GM04503 (cell line): ENCODE results near the gene JAG2.

Source experiments
- DNase-seq: peaks from one replicate; pipeline ENCODE4 v3.0.0-alpha.2; 2012; ENCODE audit warnings: low read depth

Gene JAG2

DNA sequence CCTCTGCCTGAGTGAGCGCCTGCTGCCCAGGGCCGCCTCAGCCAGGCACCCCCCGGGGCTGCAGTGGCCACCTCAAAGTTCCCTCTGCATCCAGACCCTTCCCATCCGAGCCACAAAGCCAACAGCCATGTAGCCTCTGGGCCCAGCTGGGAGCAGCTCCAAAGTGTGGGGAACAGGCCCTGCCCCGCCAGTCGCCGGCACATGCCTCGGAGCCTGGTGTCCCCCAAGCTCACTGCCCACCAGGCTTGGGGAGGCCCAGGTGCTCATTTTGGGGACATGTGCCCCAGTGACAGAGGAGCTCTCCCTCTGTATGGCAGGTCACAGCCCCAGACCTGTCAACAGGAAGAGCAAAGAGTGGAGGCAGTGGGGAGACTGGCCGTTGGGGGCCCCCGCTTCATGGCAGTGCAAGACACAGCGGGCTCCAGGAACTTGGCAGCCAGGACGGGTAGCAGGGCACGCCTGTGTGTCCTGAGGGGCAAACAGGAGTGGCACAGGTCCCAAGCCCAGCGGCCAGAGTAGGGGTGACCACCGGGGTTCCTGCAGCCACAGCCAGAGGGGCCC lies 29.9 kb downstream of the JAG2 start:
- DNase-seq, result no peak

- DNase-seq, result no peak
Measured at GRCh38 chr14:105138021-105138541, 30.5 kb downstream of the JAG2 start.

GRCh38 chr14:105137481-105138020 lies 31.0 kb downstream of the JAG2 start:
- DNase-seq, result no peak

- DNase-seq, result no peak
Measured at GRCh38 chr14:105136401-105137322, 31.9 kb downstream of the JAG2 start.

- no peak for DNase-seq
Measured at GRCh38 chr14:105135700-105136395, 32.7 kb downstream of the JAG2 start.

- DNase-seq, result no peak
Measured at GRCh38 chr14:105132921-105133654, 35.5 kb downstream of the JAG2 start.

DNA sequence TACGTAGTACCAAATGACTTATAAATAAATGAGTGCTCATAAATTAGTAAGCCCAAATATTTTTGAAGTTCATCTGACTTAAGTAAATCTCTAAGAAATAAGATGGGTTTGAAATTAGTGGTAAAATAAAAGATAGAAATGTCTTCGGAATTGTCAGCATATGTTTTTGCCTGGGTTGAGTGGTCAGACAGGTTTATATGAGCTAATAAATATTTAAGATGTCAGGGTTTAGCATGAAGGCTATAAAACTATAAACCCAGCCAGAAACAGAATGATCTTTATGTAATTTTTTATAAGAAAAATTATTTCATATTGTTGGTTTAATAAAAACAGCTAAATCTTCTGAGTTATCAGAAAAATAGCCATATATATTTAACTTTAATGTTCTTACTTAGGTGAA lies 37.3 kb downstream of the JAG2 start:
- no peak for DNase-seq

DNA sequence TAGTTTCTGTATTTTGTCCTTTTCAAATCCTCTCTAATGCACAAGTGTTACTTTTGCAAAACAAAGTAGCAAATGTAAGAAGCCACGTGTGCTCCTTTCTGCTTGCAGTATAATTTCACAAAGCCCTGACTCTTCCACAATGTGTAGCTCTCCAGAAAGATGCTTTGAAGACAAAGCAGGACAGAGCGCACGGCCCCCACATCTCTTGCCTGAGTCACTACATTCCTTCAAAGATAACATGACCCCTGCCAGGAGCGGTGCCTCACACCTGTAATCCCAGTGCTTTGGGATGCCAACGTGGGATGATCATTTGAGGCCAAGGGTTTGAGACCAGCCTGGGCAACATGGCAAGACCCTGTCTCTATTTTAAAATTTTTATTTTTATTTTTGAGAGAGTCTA lies 40.5 kb downstream of the JAG2 start:
- no peak for DNase-seq

GRCh38 chr14:105126981-105127329 lies 41.6 kb downstream of the JAG2 start:
- no peak for DNase-seq

DNA sequence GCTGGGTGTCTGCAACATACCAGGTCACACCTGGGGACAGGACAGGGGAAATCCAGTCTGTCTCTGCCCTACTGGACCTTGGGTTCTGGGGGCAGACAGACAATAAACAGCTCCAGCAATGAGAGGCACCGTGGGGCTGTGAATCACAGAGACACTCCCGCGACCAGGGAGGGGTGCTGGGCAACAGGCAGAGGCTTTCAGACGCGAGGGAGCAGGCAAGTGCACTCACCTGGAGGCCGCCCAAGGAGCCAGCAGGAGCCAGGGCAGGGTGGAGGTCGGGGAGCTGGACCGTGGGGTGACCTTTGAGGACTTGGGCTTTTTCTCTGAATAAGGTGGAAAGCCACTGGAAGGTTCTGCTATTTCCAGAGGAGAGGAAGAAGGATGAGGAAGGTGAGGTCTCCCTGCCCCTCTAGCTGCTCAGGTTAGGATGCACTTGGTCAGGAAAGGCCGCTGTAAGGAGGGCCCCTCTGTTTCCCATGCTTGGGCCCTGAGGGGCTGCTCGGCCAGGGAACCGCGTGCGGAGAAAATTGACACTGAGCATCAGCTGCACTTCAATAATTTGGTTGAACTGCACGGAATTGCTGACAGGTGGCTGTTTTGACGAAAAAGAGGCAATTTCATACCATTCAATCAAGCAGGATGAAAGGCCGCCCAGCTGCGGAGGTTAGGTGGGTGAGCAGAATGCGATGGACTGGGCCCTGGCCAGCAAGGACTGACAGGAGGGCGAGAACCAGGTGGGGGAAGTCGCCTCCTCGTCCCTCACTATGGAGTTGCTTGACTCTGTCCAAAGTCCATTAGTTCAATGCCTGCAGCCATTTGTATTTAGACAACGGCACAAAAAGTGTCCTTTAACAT lies 42.2 kb downstream of the JAG2 start:
- no peak for DNase-seq

DNA sequence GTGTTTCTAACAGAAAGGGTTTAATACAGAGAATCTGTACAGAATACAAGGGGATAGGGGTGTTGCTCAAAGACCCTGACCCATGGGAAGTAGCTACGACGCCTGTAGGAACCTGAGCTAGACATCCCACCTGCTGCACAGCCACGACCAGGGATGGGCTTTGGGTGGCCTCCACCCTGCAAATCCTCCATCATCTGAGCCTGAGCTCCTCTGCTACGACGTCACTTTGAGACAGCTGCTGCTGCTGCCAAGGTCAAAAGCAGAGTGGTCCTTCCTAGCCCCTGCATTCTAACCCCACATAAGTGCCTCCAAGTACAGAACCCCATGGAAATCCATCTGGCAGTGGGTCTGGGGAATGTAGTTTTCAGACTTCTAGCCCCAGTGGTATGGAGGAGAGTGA lies 43.8 kb downstream of the JAG2 start:
- no peak for DNase-seq

DNA sequence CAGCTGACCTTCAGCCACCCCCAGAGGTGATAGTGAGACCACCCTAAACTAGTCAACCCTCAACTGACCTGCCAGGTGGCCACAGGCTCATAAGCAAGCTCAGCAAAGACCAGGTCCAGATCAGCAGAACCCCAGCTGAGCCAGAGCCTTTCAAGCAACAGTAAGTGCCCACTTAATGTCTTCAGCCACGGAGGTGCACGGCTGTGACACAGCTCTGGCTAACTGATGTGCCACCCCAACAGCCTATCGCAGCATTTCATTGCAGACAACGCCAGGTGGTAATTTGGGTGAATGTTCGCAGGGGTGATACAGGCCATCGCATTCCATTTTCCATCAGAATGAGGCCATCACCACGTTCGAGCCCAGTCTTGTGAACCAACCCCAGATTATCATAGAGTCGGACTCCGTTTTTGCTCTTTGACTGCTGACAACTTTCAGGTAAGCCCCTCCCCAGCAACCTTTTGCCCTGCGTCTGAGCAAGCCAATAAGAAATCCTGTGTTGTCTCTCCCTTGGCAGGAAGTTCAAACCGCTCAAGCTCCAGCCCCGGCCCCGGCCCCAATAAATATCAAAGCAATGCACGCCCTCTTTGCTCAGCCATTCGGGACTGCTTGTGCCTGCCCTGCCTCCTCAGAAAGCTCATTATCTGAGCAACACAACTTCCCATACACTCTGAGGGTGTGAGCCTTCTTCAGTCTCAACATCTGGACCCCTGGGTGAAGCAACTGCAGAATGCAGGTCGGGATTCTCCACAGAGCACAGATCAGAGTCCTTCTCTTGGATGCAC lies 44.4 kb downstream of the JAG2 start:
- no peak for DNase-seq

- DNase-seq, result no peak
Measured at GRCh38 chr14:105123064-105123665, 45.4 kb downstream of the JAG2 start.

GRCh38 chr14:105120056-105120455 lies 48.5 kb downstream of the JAG2 start:
- DNase-seq, result no peak

DNA sequence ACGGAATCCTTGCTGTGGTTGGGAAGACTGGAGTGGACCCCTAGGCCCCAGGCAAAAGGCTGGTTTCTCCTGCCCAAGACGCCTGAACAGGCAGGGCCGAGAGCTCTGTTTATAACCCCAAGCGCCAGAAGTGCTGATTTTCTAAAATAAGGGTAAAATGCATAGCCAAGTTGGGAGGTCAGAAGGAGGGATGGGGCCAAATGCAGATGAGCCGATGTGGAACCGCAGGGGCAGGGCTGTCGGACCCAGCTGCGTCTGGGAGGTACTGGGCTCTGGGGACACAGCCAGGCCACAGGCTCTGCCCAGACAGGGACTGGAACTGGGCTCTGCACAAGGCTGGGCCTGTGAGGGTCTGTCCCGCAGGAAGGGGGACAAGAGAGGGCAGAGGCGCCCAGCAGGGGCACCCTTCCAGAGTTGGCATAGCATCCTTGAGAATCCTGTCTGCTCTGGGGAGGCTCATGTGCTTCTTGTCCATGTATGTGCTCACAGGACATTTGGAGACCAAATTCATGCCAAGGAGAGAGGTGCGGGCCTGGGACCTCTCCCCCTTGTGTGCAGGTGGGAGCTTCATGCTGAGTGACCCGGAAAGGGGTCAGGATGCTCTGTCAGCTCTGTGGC lies 49.1 kb downstream of the JAG2 start:
- no peak for DNase-seq

DNA sequence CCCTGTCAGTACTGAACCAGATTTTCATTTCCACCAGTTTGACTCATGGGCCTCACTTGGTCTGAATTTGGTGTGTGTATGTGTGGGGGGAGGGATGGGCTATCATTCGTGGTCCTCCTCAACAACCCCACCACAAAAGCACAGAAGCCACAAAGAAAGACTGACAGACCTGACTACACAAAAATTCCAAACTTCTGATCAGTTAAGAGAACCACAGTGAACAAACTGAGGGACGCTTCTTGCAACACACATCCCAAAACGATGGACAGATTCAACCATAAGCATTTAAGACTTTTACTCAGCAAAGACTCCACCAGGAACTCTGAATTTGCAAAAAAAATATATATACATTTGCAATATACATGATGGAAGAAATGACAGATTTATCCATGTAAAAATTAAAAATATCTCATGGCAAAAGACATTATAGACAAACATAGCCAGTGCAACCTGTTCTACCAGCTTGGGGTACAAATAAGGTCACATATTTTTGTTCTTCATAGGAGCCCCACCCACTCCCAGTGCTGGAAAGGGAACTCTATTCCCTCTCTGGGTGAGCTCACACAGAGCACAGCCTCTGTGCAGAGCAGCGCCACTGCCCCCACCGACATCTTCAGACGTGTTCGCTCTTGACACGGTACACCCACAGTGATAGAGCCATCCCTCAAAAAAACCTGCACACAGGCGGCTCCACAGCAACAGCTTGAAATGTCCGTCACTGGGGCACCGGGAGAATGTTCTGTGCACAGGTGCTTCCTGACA lies 49.7 kb downstream of the JAG2 start:
- no peak for DNase-seq

GRCh38 chr14:105117710-105118385 lies 50.7 kb downstream of the JAG2 start:
- DNase-seq, result no peak

DNA sequence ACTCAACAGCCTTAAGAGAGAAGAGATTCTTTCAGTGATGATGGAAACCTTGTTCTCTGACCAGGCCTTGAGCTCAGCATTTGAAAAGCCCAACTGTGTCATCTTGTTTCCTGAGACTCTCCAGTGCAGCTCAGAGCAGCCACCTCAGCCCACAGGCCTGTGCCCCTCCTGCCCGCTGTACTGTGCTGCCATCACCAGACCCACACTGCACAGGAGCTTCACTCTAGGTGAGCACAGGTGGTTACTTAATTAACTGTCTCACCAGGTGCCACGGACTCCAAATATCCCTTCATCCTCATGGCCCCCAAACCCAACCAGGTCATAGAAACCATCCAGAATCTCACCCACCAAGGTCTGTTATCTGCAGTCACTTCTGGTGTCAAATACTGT lies 51.3 kb downstream of the JAG2 start:
- no peak for DNase-seq
